Endothelial cell of umbilical vein (primary cell): ENCODE data around the gene PLPP3.

ENCODE experiments used
- CTCF ChIP-seq, 2 donors: IDR thresholded peaks; 1 replicate in 1 of 2; 2 replicates in 1 of 2; pipeline ENCODE4 v1.5.1; 2011; ENCODE audit warnings: low read length in 2 of 2, mild to moderate bottlenecking in 2 of 2, moderate library complexity in 2 of 2, control low read depth in 1 of 2, inconsistent platforms in 1 of 2, low read depth in 1 of 2; ENCODE audit not compliant: insufficient read depth in 1 of 2; ENCODE audit errors: extremely low read depth in 1 of 2
- POLR2A ChIP-seq: IDR thresholded peaks from 2 replicates; pipeline ENCODE4 v1.6.1; 2012; ENCODE audit warnings: low read depth, mild to moderate bottlenecking, control low read depth, low read length

DNA sequence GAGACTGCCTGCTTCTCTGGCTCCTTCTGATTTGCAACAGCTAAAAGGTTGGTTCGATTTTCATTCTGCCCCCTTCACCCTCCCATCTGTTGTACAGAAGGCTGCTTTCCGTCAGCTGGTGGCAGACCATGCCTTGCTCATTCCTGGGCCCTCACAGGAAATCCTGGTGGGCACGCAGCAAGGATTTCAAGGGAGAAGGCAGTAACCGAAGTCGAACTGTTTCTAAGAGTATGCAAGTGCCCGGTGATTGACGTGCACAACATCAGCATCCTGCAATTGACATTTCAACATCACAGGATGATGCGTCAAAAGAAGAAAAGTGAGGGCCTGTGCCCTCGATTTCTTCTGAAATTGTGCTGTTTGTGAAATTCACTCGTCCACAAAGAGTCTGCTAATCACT, 83.8 kb downstream of the PLPP3 start:
- TF ChIP-seq CTCF (IDR thresholded peaks at IDR 0.05; ENCODE audit: extremely low read depth in 1 of 2, insufficient read depth in 1 of 2, low read depth in 1 of 2, low read length in 2 of 2) (no peak), POLR2A (no peak)
